GM12891 (cell line): Measurements from ENCODE around the gene EIF2D.

Experiments
- POLR2A ChIP-seq: IDR thresholded peaks from 2 replicates; pipeline ENCODE4 v1.6.1; 2011; ENCODE audit warnings: low read depth, low read length, control low read depth
- POLR2AphosphoS5 ChIP-seq: IDR thresholded peaks from 2 replicates; pipeline ENCODE4 v1.6.1; 2011; ENCODE audit warnings: low read depth, low read length, control low read depth
- SPI1 ChIP-seq: IDR thresholded peaks from 2 replicates; pipeline ENCODE4 v1.6.1; 2011; ENCODE audit warnings: low read depth, low read length, control low read depth
- TAF1 ChIP-seq: IDR thresholded peaks from 2 replicates; pipeline ENCODE4 v1.6.1; 2011; ENCODE audit warnings: low read depth, low read length, control low read depth

DNA sequence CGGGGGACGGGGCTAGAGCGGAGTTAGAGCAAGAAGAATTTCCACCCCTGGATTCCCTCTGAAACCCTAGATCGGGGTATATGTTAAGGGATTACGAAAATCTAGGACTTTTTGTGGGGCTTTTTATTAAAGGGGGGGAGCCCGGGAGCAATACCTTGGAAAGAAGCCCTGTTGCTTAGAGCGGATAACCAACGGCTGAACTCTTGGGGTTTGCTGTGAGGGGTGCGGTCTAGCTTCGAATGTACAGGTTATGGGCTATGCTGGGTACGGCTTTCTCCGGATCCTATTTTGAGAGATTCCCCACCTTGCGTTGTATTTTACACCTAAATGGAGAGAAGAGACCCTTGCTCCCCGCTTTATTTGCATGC lies 23.7 kb upstream of the EIF2D start:
- TF ChIP-seq POLR2AphosphoS5 (no peak), TAF1 (no peak), POLR2A (no peak), SPI1 (no peak)
